ENCODE data around the gene CCL17. TPM values are rescaled to one million over a fixed set of nuclear protein-coding genes. Genes with fewer than 3 reads are reported as not detected.
"Not testable (repeated sequence)": the region's sequence is repeated elsewhere in the genome, so short reads cannot be mapped to it uniquely, and the experiment has no call there.

Gene CCL17
- total RNA-seq, 1 donor from 2014 or later, result not detected

DNA sequence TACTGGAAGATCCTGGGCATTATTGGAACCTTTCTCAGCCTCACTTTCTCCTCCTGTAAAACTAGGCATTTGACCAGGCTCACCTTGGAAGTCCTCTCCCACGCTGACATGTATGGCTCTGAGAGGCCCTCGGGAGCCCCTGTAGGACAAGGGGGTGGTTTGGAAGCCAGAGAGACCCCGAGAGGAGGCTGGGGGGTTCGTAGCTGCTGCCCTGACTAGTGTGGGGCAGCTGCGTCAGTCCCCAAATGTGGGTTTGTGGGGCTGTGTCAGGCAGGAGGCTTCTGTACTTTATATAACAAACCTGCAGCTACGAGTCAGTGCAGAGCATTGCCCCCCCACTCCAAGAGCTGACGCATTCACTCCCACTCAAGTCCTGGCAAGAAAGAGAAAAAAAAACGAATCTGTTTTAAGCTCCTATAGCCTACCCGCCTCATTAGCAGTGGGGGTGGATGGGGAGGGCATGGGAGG is 30.5 kb upstream of the CCL17 start:
- Histone ChIP-seq H3K9me3 (replicated peaks) (no peaks in the 10 kb centered on the region), H3K27me3 (ENCODE audit: low read depth) (peaks cover 5% of the 10 kb centered on the region), H3K4me1 (peaks cover 57% of the 10 kb centered on the region), H3K27ac (replicated peaks) (peak overlapping the region; percentile 93), H3K36me3 (no peaks in the 10 kb centered on the region), H3K4me3 (peak overlapping the region; percentile 73)
- TF ChIP-seq, protein P1, sequence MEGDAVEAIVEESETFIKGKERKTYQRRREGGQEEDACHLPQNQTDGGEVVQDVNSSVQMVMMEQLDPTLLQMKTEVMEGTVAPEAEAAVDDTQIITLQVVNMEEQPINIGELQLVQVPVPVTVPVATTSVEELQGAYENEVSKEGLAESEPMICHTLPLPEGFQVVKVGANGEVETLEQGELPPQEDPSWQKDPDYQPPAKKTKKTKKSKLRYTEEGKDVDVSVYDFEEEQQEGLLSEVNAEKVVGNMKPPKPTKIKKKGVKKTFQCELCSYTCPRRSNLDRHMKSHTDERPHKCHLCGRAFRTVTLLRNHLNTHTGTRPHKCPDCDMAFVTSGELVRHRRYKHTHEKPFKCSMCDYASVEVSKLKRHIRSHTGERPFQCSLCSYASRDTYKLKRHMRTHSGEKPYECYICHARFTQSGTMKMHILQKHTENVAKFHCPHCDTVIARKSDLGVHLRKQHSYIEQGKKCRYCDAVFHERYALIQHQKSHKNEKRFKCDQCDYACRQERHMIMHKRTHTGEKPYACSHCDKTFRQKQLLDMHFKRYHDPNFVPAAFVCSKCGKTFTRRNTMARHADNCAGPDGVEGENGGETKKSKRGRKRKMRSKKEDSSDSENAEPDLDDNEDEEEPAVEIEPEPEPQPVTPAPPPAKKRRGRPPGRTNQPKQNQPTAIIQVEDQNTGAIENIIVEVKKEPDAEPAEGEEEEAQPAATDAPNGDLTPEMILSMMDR (IDR thresholded peaks at IDR 0.05; ENCODE audit: borderline replicate concordance), result no peak
- DNase-seq, result no peak
- intact Hi-C loops (cut with micrococcal nuclease), result no loop called here

DNA sequence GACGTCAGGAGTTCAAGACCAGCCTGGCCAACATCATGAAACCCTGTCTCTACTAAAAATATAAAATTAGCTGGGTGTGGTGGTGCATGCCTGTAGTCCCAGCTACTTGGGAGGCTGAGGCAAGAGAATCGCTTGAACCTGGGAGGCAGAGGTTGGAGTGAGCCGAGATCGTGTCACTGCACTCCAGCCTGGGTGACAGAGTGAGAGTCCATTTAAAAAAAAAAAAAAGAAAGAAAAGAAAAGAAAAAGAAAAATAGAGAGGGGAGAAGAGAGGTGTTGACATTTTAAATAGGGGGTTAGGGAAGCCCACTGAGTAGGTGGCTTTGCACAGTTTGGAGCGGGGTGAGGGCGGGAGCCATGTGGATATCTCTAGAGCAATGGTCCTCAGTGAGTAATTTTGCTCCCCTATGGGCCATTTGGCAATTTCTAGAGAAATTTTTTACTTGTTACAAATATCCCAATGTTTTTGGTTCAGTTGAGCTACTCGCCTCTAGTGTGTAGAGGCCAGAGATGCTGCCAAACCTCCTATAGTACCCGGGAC is 29.6 kb upstream of the CCL17 start:
- H3K27me3 ChIP-seq (ENCODE audit: low read depth); H3K9me3 ChIP-seq (replicated peaks); intact Hi-C loops (cut with micrococcal nuclease); DNase-seq; H3K36me3 ChIP-seq: not testable (repeated sequence)
- peak overlapping the region; percentile 93 for H3K27ac ChIP-seq (replicated peaks)
- peak overlapping the region; percentile 73 for H3K4me3 ChIP-seq
- peaks cover 65% of the 10 kb centered on the region for H3K4me1 ChIP-seq

DNA sequence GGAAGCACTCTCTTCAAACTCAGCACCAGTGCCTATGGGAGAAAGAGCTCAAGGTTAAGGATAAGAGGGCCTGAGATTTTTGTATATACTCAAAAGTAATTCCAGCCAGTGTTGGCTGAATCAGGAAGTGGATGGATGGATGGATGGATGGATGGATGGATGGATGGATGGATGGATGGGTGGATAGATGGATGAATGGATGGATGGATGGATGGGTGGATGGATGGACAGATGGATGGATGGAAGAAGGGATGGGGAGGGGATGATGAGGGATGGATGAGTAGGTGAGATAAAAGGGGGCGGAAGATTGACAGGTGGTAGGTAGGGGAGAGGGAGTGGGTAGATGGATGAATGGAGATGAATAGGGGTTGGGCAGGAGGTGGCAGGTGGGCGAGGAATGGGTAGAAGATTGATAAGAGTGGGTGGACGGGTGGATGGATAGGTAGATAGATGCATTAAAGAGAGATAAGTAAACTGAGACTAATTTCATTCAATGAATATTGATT is 28.2 kb upstream of the CCL17 start:
- intact Hi-C loops (cut with micrococcal nuclease), result no loop called here
- TF ChIP-seq, protein P1 (IDR thresholded peaks at IDR 0.05; ENCODE audit: borderline replicate concordance), result no peak
- Histone ChIP-seq H3K36me3 (no peaks in the 10 kb centered on the region), H3K9me3 (replicated peaks) (no peaks in the 10 kb centered on the region), H3K4me1 (peaks cover 77% of the 10 kb centered on the region), H3K27me3 (ENCODE audit: low read depth) (peaks cover 5% of the 10 kb centered on the region), H3K4me3 (no peak overlapping the region), H3K27ac (replicated peaks) (no peak overlapping the region)
- DNase-seq, result no peak

DNA sequence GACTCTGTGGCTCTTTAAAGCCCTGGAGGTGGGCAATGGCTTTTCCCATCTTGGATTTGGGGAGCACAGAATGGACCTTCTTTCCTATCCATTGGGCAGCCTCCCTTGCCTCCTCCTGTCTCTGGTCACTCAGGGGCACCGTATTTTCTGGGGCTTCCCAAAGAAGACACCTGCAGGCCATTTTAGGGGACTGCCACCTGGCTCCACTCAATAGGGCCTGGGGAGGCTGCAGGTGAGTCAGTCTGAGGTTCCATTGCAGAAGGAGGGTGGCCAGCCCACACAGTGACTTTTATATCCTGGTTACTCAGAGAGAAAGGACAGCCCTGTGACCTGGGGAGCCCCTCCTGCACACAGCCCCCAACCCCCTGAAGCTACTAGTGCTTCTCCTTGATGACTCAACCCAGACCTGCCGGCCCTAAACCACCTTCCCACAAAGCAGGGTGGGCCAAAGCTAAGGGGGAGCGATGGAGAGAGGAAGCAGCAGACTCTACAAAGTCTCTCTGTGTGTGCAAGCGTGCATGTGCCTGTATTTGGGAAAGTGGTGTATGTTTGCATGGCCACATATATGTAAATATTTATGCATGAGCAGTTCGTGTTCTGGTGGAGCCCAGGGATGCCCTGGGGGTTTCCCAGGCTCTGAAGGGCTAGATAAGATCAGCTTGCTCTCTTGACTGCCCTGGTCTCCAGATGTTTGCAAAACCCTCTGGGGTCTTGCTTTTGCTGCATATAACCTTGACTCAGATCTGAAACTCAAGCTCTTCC is 27.3 kb upstream of the CCL17 start:
- intact Hi-C loops (cut with micrococcal nuclease), result no loop called here
- peaks cover 77% of the 10 kb centered on the region for H3K4me1 ChIP-seq
- no peak for DNase-seq
- H3K27ac ChIP-seq (replicated peaks), result peak overlapping the region; percentile 36
- no peaks in the 10 kb centered on the region for H3K9me3 ChIP-seq (replicated peaks)
- no peak overlapping the region for H3K4me3 ChIP-seq
- TF ChIP-seq, protein P1 (IDR thresholded peaks at IDR 0.05; ENCODE audit: borderline replicate concordance), result no peak
- H3K27me3 ChIP-seq (ENCODE audit: low read depth), result peaks cover 5% of the 10 kb centered on the region
- peaks cover 3% of the 10 kb centered on the region for H3K36me3 ChIP-seq

DNA sequence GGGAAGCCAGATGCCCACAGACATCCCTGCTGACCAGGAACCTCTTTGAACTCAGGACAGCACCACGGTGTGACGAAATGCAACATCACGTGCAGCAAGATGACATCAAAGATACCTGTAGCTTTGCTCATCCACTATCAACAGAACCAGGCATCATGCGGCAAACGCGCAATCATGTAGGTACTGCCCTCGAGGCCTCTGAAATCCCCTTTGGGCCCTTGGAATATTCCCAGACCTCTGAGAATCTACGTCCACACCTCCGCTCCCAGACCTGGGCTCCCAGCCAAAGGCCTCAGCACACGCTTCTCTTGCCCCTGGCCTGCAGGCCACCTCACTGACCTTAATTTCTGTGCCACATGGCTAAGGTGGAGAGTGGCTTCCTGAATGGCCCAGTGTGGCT is 25.0 kb upstream of the CCL17 start:
- Histone ChIP-seq H3K36me3 (peaks cover 7% of the 10 kb centered on the region), H3K4me1 (peaks cover 81% of the 10 kb centered on the region), H3K27me3 (ENCODE audit: low read depth) (no peaks in the 10 kb centered on the region), H3K4me3 (no peak overlapping the region), H3K27ac (replicated peaks) (peak overlapping the region; percentile 39), H3K9me3 (replicated peaks) (no peaks in the 10 kb centered on the region)
- DNase-seq, result no peak
- intact Hi-C loops (cut with micrococcal nuclease), result no loop called here
- TF ChIP-seq, protein P1 (IDR thresholded peaks at IDR 0.05; ENCODE audit: borderline replicate concordance), result no peak

Data from left ventricle myocardium inferior (tissue), 1 donor.